Fibroblast of lung (primary cell): ENCODE results near the gene CAPZB.

Source experiments
- CTCF ChIP-seq, 2 donors: IDR thresholded peaks in 1 of 2; conservative IDR thresholded peaks in 1 of 2; 1 replicate in 1 of 2; 2 replicates in 1 of 2; pipeline ENCODE4 v1.5.1; 2011 to 2012; ENCODE audit warnings: low read length in 2 of 2, control low read depth in 1 of 2, inconsistent platforms in 1 of 2, low read depth in 1 of 2, mild to moderate bottlenecking in 1 of 2
- EZH2 ChIP-seq: IDR thresholded peaks from 2 replicates; pipeline ENCODE4 v1.5.1; 2012; ENCODE audit warnings: low read length, control low read depth, mild to moderate bottlenecking; ENCODE audit errors: missing control alignments

- TF ChIP-seq CTCF (conservative IDR thresholded peaks at IDR 0.05 in 1 of 2, IDR thresholded peaks at IDR 0.05 in 1 of 2; ENCODE audit: low read depth in 1 of 2, low read length in 2 of 2), result no peak
- TF ChIP-seq EZH2, result no peak
These were observed 164.3 kb downstream of the CAPZB start for GRCh38 chr1:19321071-19321470.
